SH-SY5Y (cell line): ENCODE results near the gene CD34.

Source experiments
- GATA2 ChIP-seq: IDR thresholded peaks from 2 replicates; pipeline ENCODE4 v1.6.1; 2011; ENCODE audit warnings: mild to moderate bottlenecking, low read depth, low read length
- GATA3 ChIP-seq: IDR thresholded peaks from 2 replicates; pipeline ENCODE4 v1.6.1; 2011; ENCODE audit warnings: low read depth, mild to moderate bottlenecking, low read length, moderate library complexity

The CD34 gene

GRCh38 chr1:207893737-207894582 lies 17.0 kb downstream of the CD34 start:
- TF ChIP-seq GATA2 (no peak), GATA3 (no peak)

- no peak for TF ChIP-seq GATA2
Observed at GRCh38 chr1:207892764-207893163, 18.2 kb downstream of the CD34 start.

- TF ChIP-seq GATA2 (no peak), GATA3 (no peak)
Observed at GRCh38 chr1:207891148-207891547, 19.8 kb downstream of the CD34 start.

- TF ChIP-seq GATA3 (no peak), GATA2 (no peak)
Observed at GRCh38 chr1:207890136-207890738, 20.7 kb downstream of the CD34 start.

GRCh38 chr1:207888652-207889051 lies 22.3 kb downstream of the CD34 start:
- TF ChIP-seq GATA2: no peak
- TF ChIP-seq GATA3: no peak

GRCh38 chr1:207887542-207888201 lies 23.3 kb downstream of the CD34 start:
- TF ChIP-seq GATA3 (no peak), GATA2 (no peak)

GRCh38 chr1:207886227-207886626 lies 24.7 kb downstream of the CD34 start:
- TF ChIP-seq GATA2: no peak
- no peak for TF ChIP-seq GATA3

- TF ChIP-seq GATA3 (no peak), GATA2 (no peak)
Observed at GRCh38 chr1:207885129-207886032, 25.5 kb downstream of the CD34 start.

- TF ChIP-seq GATA3: no peak
- no peak for TF ChIP-seq GATA2
Observed at GRCh38 chr1:207884266-207885029, 26.5 kb downstream of the CD34 start.

- TF ChIP-seq GATA2 (no peak), GATA3 (no peak)
Observed at GRCh38 chr1:207883660-207884250, 27.2 kb downstream of the CD34 start.

GRCh38 chr1:207883104-207883651 lies 27.7 kb downstream of the CD34 start:
- no peak for TF ChIP-seq GATA3
- TF ChIP-seq GATA2: no peak

GRCh38 chr1:207882692-207883091 lies 28.2 kb downstream of the CD34 start:
- no peak for TF ChIP-seq GATA2
- TF ChIP-seq GATA3: no peak

- TF ChIP-seq GATA2 (no peak), GATA3 (no peak)
Observed at GRCh38 chr1:207878939-207879338, 32.0 kb downstream of the CD34 start.
